ENCODE data around the gene FSTL5.
"Not testable (repeated sequence)": the region's sequence is repeated elsewhere in the genome, so short reads cannot be mapped to it uniquely, and the experiment has no call there.

The FSTL5 gene
- total RNA-seq: 0 reads per million in 2 donors

DNA sequence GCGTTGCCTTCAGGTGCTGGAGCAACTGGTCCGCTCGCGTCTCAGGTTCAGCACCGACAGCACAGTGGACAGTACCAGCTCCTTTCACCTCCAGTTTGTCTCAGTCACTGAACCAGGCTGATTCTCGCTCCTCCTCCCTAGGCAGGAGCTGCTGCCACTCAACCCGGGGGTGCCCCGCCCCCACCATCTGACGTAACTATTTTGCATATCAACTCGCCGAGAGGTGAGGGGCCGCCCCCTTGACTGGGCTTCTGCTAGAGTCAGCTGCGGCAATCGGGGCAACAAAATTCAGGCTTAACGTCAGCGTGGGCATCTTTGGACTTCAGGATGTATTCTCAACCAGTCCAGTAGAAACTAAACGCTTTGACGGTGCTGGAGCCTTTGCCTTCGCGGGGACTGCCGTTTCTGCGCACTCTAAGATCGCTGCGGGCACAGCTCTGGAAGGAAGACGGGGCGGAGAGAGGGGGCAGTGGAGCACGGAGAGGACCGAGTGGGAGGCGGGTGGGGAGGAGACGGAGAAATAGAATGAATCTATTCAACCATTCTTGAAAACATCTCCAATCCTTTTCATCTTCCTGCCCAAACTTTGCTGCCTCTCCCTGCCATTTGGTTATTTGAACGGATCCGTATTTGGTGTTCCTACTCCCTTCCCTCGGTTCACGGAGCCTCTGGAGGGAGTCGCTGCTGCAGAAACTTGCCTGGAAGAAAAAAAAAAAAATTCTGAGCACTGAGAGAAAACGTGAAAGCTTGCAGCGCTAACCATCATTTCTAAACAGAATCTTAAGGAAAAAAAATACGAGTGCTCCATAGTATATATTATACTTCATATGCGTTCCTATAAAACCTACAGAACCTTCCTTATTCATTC lies at the start of gene FSTL5:
Gene FSTL5, minus strand, starts transcription at position 109 of the 868 bp plus-strand sequence. CDS start 52,604 bp downstream, outside the sequence.
- DNase-seq: peak in 1 of 5 experiments; percentile 58

- no peak for DNase-seq
Observed at GRCh38 chr4:162209706-162210105, 45.9 kb upstream of the FSTL5 start.

GRCh38 chr4:162203478-162203877 lies 39.7 kb upstream of the FSTL5 start:
- DNase-seq: not testable (repeated sequence)

- no peak for DNase-seq
Observed at GRCh38 chr4:162201673-162202072, 37.9 kb upstream of the FSTL5 start.

DNA sequence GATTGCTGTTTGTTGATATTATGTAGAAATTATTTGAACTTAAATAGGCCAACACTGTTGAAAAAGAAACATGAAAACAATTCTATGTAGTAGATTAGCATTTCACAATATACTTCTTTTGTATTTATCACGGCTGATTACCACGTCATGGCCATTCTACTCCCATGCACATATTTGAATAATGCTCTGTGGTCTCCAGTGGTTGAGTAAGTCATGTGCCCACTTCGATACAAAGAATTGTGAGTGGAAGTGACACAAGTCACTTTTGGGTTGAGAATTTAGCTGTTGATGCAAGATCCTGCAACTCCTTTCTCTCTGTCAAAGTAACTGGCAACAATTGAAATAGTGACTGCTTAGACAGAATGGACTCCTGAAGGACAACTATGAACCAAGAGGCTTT lies 6.7 kb upstream of the FSTL5 start:
- no peak for DNase-seq

GRCh38 chr4:162164906-162165510 lies 1.2 kb upstream of the FSTL5 start:
- no peak for DNase-seq

DNA sequence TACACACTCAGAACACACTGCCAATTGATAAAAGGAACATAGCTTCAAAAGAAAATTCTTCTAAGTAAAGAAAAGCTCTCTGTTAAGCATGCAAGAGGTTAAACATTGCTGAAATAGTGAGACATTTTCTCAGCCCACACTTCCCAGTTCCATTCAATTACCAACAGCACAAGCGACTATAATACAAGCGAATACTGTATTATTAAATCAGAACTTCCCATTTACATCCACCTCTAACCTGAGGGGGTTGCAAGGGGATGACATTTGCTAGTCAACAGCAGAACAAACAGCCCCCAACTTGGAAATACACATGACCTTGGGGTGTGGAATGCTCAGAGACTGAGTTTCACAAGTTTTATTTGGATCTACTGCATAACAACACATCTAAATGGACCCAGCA lies 1.1 kb downstream of the FSTL5 start:
- no peak for DNase-seq

DNA sequence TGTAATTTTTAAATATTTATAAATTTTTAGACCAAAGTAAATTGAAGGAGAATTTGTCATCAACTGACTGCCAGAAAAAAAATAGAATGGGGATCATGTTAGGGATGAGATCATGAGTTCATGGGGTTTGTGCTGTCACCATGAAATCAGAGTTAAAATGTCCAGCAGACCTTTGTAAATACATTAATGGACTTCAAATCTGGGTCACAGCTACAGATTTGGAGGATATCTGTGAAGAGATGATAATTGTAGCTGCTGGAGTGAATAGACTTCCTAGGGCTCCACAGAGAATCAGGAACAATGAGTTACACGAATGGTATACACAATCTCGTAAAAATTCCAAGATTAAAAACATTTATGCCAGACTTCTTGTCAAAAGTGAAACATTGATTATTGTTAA lies 6.6 kb downstream of the FSTL5 start:
- DNase-seq: no peak

GRCh38 chr4:162154862-162155540 lies 8.8 kb downstream of the FSTL5 start:
- DNase-seq: no peak

DNA sequence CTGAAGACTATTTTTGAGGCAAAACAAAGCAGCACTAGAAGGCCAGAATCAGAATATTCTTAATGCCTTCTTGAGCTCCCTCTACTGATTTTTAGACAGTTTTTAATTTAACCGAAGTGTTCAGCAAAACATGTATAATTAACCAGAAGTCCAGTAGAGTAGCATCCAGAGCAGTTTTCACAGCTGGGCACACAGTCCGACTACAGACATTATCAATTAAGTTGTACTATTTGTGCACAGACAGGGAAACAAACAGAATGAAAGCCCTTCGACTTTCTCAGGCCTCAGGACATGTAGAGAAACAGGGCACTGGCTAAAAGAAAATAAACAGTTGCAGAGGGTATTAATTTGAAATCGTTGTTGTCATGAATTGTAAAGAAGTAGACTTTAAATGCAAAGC lies 11.9 kb downstream of the FSTL5 start:
- no peak for DNase-seq

GRCh38 chr4:162151386-162151785 lies 12.4 kb downstream of the FSTL5 start:
- DNase-seq: no peak

DNA sequence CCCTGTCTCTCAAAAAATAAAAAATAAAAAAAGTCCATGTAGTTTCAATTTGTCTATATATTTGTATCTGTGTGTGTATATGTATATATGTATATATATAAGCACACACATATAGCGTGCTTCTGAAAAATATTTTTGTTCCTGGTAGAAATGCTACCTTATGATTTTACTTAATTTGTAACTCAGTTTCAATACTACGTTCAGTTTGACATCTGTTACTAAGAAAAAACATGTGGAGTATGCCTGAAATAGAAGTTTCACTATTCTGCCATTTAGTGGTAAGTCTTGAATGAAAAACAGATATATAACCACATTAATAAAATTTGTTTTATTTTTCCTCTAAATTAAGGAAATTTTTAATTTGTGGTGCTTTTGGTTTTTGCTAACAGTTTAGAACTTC lies 14.2 kb downstream of the FSTL5 start:
- no peak for DNase-seq

DNA sequence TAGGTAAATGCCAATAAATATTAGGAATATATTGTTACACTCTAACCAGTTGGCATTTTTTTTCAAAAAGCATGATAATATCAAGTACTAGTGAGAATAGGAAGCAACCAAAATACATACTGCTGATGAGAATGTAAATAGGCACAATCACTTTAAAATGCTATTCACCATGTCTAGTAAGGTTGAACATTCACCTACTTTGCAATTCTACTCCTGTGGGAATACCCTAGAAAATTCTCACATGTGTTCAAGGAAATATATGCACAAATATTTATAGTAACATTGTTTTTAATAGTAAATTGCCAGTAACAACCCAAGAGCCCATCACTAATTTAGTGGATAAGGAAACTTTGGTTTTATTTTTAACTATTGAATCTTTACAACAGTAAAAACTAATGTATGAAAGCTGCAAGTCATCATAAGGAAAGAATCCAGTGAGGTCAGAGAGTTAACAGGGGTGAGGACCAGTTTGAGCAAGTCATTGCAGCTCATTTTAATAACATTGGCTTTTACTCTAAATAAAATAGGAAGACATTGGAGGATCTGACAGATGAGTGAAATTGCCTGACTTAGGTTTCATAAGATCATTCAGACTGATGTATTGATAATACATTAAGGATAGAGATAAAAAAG lies 23.6 kb downstream of the FSTL5 start:
- no peak for DNase-seq

- no peak for DNase-seq
Observed at GRCh38 chr4:162139412-162139811, 24.4 kb downstream of the FSTL5 start.

- no peak for DNase-seq
Observed at GRCh38 chr4:162131256-162131655, 32.5 kb downstream of the FSTL5 start.

DNA sequence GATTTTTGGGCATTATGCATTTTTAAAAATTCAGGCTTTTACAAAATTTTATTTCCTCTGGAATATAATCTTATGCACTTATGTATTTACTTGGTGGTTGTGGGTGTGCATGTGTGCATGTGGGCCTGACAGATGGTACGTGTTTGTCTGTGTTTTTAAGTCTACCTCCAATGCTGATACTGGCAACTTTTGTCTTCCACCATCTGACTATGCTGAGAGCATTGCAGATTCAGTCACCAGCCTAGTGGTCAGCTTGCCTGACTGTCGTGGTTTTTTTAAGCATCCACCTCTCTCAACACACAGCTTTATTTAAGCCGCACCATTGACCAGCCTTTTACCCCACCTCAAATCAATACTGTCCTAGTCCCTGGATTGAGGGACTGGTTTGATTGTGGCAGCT lies 37.1 kb downstream of the FSTL5 start:
- no peak for DNase-seq

DNA sequence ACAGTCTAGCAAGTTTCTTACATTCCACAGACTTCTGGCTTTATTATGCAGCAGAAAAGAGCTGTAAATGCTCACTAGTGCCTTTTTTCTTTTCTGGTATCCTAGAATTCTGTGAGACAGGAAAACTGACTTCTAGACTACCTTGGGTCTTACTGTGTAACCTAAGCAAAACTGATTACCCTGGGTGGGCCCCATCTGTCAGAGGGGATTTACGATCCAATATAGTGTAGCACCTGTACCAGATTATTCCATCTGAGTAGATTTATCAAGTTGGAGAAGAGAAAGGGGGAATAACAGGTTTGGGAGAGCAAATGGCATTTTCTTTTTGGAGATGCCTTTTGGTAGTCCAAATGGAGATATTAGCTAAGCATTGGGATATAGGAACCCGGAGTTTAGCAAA lies 46.7 kb downstream of the FSTL5 start:
- DNase-seq: no peak

- DNase-seq: no peak
Observed at GRCh38 chr4:162116095-162116779, 47.6 kb downstream of the FSTL5 start.

DNA sequence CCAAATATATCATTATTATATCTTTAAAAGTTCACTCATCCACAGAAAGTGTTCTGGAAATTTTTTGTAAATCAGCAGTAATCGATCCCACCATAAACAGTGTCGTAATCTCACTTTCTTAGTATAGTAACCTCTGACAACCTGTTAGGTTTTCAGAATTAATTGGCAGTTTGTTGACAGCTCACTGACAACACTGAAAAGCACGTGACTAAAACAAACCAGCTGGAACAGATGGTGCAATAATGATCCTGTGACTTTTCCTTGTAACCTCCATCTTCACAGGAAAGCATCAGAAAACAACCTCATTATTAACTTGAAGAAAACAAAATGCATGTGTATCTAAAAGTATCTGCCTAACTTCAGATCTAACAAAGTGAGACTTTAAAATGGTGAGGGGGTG lies 48.5 kb downstream of the FSTL5 start:
- DNase-seq: no peak

DNA sequence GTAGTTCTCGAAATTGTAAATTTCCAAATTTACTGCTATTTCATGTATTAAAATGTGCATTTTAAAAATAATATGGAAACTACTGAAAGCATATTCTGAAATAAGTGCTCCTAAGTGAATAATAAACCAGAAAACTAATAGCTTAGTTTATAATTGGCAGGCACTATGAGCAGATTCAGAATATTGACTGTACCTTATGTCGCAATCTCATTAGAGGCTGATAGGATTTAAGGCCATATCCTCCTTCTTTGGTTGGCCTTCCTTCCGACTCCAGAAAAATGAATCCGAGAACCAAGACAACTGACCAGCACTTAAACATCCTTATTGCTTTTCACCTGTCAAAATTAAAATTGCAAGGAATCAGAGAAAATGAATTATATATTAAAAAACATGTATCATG lies 52.7 kb downstream of the FSTL5 start:
- no peak for DNase-seq

DNA sequence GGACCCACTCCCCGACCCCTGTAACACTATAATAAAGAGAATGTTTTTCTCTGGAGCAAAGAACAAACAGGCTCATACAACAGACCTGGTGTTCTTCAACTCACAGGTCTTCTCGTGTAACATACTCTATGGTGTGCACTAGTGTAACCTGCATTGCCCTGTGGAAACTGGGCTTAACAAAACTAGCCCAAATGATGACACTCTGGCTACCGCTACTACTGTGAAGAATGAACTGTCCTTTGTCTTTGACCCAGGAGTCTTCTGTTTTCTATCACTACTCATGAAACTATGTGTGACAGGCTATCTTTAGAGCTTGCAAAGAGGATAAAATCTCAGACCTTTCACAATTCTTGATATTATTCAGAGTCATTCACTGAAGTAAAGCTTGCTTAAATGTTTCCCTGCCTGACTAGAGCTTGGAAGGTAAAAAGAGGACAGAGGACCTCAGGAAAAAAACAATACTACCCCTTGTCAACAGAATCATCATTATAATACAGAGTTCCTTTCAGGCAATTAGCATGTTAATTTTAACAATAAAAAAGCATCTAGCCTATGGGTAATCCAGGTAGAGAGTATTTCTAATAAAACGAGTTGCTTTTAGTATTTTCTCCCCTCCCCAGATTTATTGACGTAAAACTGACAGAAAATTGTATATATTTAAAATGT lies 59.2 kb downstream of the FSTL5 start:
- DNase-seq: no peak

- not testable (repeated sequence) for DNase-seq
Observed at GRCh38 chr4:162103908-162104307, 59.9 kb downstream of the FSTL5 start.
